Stimulated activated CD4-positive, alpha-beta T cell treated with anti-CD3 and anti-CD28 coated beads, Interleukin-2, amount 100 ng/mL, for 48 hours (primary cell): Measurements from ENCODE around the gene CES4A.
A peak's percentile ranks its signal among the peaks of the same experiment; 100 is the strongest.
"Not testable (repeated sequence)": the region's sequence is repeated elsewhere in the genome, so short reads cannot be mapped to it uniquely, and the experiment has no call there.

Experiments
- DNase-seq, 2 donors: peaks; one replicate each; pipeline ENCODE4 v3.0.0-alpha.2; 2020

Gene CES4A

GRCh38 chr16:66958857-66959703 is 29.3 kb upstream of the CES4A start:
- no peak for DNase-seq

- no peak for DNase-seq
Observed at GRCh38 chr16:66959704-66960161, 28.7 kb upstream of the CES4A start.

GRCh38 chr16:66960270-66960669 is 28.1 kb upstream of the CES4A start:
- DNase-seq: no peak

GRCh38 chr16:66961065-66961744 is 27.2 kb upstream of the CES4A start, which contains the start of gene CES3:
CES3 (plus strand) TSS chr16:66961266; CDS start chr16:66961308, 42 bp downstream.
- DNase-seq: peak; percentile 66 to 70

- no peak for DNase-seq
Observed at GRCh38 chr16:66961914-66962313, 26.5 kb upstream of the CES4A start.

- no peak for DNase-seq
Observed at GRCh38 chr16:66964049-66964448, 24.3 kb upstream of the CES4A start.

GRCh38 chr16:66968847-66969246 is 19.5 kb upstream of the CES4A start:
- DNase-seq: no peak

- DNase-seq: no peak
Observed at GRCh38 chr16:66970775-66971720, 17.3 kb upstream of the CES4A start.

GRCh38 chr16:66972983-66973382 is 15.4 kb upstream of the CES4A start:
- no peak for DNase-seq

GRCh38 chr16:66973716-66974115 is 14.7 kb upstream of the CES4A start:
- no peak for DNase-seq

GRCh38 chr16:66974156-66974931 is 14.0 kb upstream of the CES4A start:
- DNase-seq: not testable (repeated sequence)

GRCh38 chr16:66974932-66975246 is 13.5 kb upstream of the CES4A start:
- peak; percentile 43 to 58 for DNase-seq

- DNase-seq: no peak
Observed at GRCh38 chr16:66975302-66975893, 13.0 kb upstream of the CES4A start.

- no peak for DNase-seq
Observed at GRCh38 chr16:66976746-66977145, 11.6 kb upstream of the CES4A start.

- DNase-seq: peak; percentile 95
Observed at GRCh38 chr16:66977341-66978113, 10.9 kb upstream of the CES4A start.

GRCh38 chr16:66979011-66979717 is 9.2 kb upstream of the CES4A start:
- no peak for DNase-seq

- no peak for DNase-seq
Observed at GRCh38 chr16:66983033-66983432, 5.4 kb upstream of the CES4A start.

GRCh38 chr16:66984892-66985311 is 3.5 kb upstream of the CES4A start:
- peak; percentile 59 to 61 for DNase-seq

- DNase-seq: no peak
Observed at GRCh38 chr16:66986559-66986958, 1.8 kb upstream of the CES4A start.

GRCh38 chr16:66991545-66992077 is 3.2 kb downstream of the CES4A start:
- no peak for DNase-seq
